A673 (cell line): ENCODE data around the gene POLR2B. TPM values are rescaled to one million over a fixed set of nuclear protein-coding genes. Genes with fewer than 3 reads are reported as not detected.

Experiments used
- BruUV-seq: library from RNA; stranded (reverse); fragments of 400-500 nt; replicated peaks from 2 replicates; lab custom pipeline; 2021; lab: Mats Ljungman, UMichigan
- CTCF ChIA-PET: fragments of 300-600 bp; sonication (Branson Sonifier 250); formaldehyde crosslinking; loops from one replicate; lab custom pipeline; 2022; ENCODE audit warnings: antibody characterized with exemption; lab: Charles Lee
- POLR2A ChIA-PET: fragments of 300-600 bp; sonication (Branson Sonifier 250); formaldehyde crosslinking; loops from one replicate; lab custom pipeline; 2022; ENCODE audit warnings: antibody characterized with exemption; ENCODE audit not compliant: low non-redundant PET; lab: Charles Lee
- DNase-seq: peaks from one replicate; pipeline ENCODE4 v3.0.0-alpha.2; 2015; ENCODE audit warnings: low spot score
- H3K27ac ChIP-seq: fragments of 200-600 bp; sonication (generic); 2 replicates; pipeline ENCODE4 v1.5.1; 2016; ENCODE audit warnings: mixed run types, low read depth, mild to moderate bottlenecking, mixed read lengths, antibody characterized with exemption, low read length; ENCODE audit not compliant: poor library complexity, severe bottlenecking
- H3K27me3 ChIP-seq: fragments of 200-600 bp; sonication (generic); replicated peaks from 2 replicates; pipeline ENCODE4 v1.6.1; 2017; ENCODE audit warnings: mixed run types, low read depth, mild to moderate bottlenecking, mixed read lengths, antibody characterized with exemption, low read length; ENCODE audit not compliant: insufficient read depth, poor library complexity
- H3K36me3 ChIP-seq: fragments of 200-600 bp; sonication (generic); 2 replicates; pipeline ENCODE4 v1.6.1; 2016; ENCODE audit warnings: mixed run types, mild to moderate bottlenecking, mixed read lengths, antibody characterized with exemption, low read length; ENCODE audit not compliant: insufficient read depth, poor library complexity, severe bottlenecking
- H3K4me1 ChIP-seq: fragments of 200-600 bp; sonication (generic); 2 replicates; pipeline ENCODE4 v1.6.1; 2017; ENCODE audit warnings: mixed run types, mild to moderate bottlenecking, mixed read lengths, antibody characterized with exemption, low read length; ENCODE audit not compliant: insufficient read depth, poor library complexity, severe bottlenecking
- H3K4me3 ChIP-seq: fragments of 200-600 bp; sonication (generic); 2 replicates; pipeline ENCODE4 v1.5.1; 2016; ENCODE audit warnings: low read depth, mixed run types, mild to moderate bottlenecking, mixed read lengths, low read length; ENCODE audit not compliant: poor library complexity, severe bottlenecking
- H3K9me3 ChIP-seq: fragments of 200-600 bp; sonication (generic); 2 replicates; pipeline ENCODE4 v1.6.1; 2016; ENCODE audit warnings: mixed run types, low read depth, mild to moderate bottlenecking, mixed read lengths, antibody characterized with exemption, low read length; ENCODE audit not compliant: poor library complexity, severe bottlenecking
- CTCF ChIP-seq: fragments of 300-800, 200-600 bp; sonication (generic); conservative IDR thresholded peaks from 2 replicates; pipeline ENCODE4 v1.5.1; 2017; ENCODE audit warnings: low read depth, mild to moderate bottlenecking, antibody characterized with exemption, low read length, moderate library complexity, mixed read lengths
- EZH2 ChIP-seq: fragments of 200-600 bp; sonication (generic); IDR thresholded peaks from 2 replicates; pipeline ENCODE4 v1.6.1; 2017; ENCODE audit warnings: borderline replicate concordance, low read depth, mild to moderate bottlenecking, mixed read lengths, antibody characterized with exemption, low read length; ENCODE audit not compliant: poor library complexity, severe bottlenecking
- intact Hi-C: fragments of 100-400 bp; cut with micrococcal nuclease; formaldehyde crosslinking; loops from one replicate; pipeline ENCODE4 v1.10.0; 2022; ENCODE audit not compliant: unreplicated experiment
- total RNA-seq: library from RNA; stranded (reverse); gene quantifications from 2 replicates; pipeline ENCODE4 v1.2.3, GENCODE V29; 2021

Gene POLR2B
- total RNA-seq, 1 experiment from 2014 or later: 71.9 TPM

- Histone ChIP-seq H3K4me1 (no peaks in the 10 kb centered on the region), H3K36me3 (no peaks in the 10 kb centered on the region), H3K4me3 (no peak overlapping the region), H3K27me3 (no peaks in the 10 kb centered on the region), H3K9me3 (no peaks in the 10 kb centered on the region), H3K27ac (no peak overlapping the region)
- ChIA-PET POLR2A (no interaction called here), CTCF (no interaction called here)
- BruUV-seq: no TSS peak
- no peak for DNase-seq
- intact Hi-C loops: no loop called here
- no peak for TF ChIP-seq EZH2
- TF ChIP-seq CTCF: no peak
Observed at GRCh38 chr4:57077550-57078343, 99.1 kb downstream of the POLR2B start.

DNA sequence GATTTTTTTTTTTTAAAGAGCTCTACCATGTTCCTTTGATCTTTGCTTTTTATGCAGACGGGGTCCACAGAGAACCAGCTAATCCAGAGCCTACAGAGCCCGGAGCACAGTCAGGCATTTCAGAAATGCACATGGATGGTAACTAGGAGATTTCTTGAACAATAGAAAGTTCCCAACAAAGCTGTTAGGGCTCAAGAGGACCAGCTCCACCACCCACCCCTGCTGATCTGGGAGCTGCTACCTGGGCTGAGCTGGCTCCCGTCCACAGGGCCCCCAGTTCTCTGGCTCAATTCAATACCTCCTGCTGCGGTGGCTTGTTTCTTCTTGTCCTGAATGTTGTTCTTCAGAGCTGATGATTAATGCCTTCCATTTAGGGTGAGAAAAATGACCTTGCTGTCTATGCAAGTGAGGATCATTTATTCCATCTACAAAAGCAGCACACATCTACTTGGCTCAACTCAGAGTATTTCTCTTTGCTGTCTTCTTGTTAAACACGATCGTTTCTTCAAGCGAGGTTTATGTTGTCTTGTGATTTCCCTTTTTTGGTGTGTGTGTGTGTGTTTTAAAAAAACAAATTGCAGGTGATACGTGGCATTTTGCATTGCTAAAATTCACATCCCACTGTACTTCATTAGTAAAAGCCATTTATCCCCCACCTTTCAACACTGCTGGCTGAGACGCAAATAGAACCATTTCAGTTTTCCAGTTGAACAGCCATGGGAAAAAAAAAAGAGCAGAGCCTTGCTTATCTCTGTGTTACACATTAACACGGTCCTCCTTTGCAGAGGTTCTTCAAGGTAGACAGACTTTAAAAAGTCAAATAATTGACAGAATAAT lies 100.2 kb downstream of the POLR2B start:
- BruUV-seq: no TSS peak
- no peak for DNase-seq
- H3K27ac ChIP-seq: no peak overlapping the region
- H3K4me3 ChIP-seq: no peak overlapping the region
- TF ChIP-seq CTCF (no peak), EZH2 (no peak)
- no peaks in the 10 kb centered on the region for H3K36me3 ChIP-seq
- H3K9me3 ChIP-seq: no peaks in the 10 kb centered on the region
- no peaks in the 10 kb centered on the region for H3K4me1 ChIP-seq
- ChIA-PET CTCF (no interaction called here), POLR2A (no interaction called here)
- no peaks in the 10 kb centered on the region for H3K27me3 ChIP-seq
- intact Hi-C loops: no loop called here

Other genes starting within 250 kb of the POLR2B start
- gene SPINK2, start 157.2 kb upstream of the POLR2B start, total RNA-seq: not detected in 2 replicates
- gene REST, start 71.0 kb upstream of the POLR2B start, total RNA-seq: 23.7 and 24.6 TPM in 2 replicates
- 8.3 and 8.7 TPM in 2 replicates for gene NOA1, start 1.3 kb upstream of the POLR2B start, total RNA-seq
- not detected in 2 replicates for gene IGFBP7, start 131.5 kb downstream of the POLR2B start, total RNA-seq